ENCODE results near the gene VHLL. TPM values are rescaled to one million over a fixed set of nuclear protein-coding genes. Genes with fewer than 3 reads are reported as not detected.
"Not testable (repeated sequence)": the region's sequence is repeated elsewhere in the genome, so short reads cannot be mapped to it uniquely, and the experiment has no call there.

VHLL gene
- total and polyA plus RNA-seq, 5 donors from 2014 or later, result not detected

DNA sequence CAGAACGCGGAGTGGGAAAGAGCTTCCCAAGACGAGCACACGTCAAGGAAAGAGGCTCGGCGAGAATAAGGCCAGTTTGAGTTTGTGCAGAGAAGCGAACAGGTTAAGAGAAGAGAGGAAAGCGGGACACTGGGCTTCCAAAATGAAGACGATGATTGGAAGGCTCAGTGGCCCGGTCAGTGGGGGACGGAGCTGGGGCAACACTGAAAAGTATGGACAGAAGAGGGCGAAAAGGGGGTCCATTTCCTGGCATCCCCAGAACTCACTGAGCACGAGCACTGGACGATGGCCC, 38.7 kb upstream of the VHLL start:
- H3K4me1 ChIP-seq (ENCODE audit: control insufficient read depth, insufficient read depth, low read length, poor library complexity, severe bottlenecking), result peaks cover 18% of the 10 kb centered on the region
- H3K36me3 ChIP-seq (ENCODE audit: control insufficient read depth, insufficient read depth, low read length), result peaks cover 27% of the 10 kb centered on the region
- Mint-ChIP-seq H3K27ac (peak overlapping the region; percentile 96 to 99 (median 98)), H3K27me3 (no peaks in the 10 kb centered on the region), H3K36me3 (peaks cover 17% of the 10 kb centered on the region), H3K4me3 (peak overlapping the region; percentile 91 to 99 (median 98)), H3K4me1 (peaks cover 14 to 47% (median 37%) of the 10 kb centered on the region in 4 donors), H3K9me3 (no peaks in the 10 kb centered on the region)
- no peaks in the 10 kb centered on the region for H3K27me3 ChIP-seq (ENCODE audit: control insufficient read depth, insufficient read depth, low read length)
- ATAC-seq (ENCODE audit: low read depth in 2 of 2) (no peak), DNase-seq (no peak)
- H3K9me3 ChIP-seq (ENCODE audit: control insufficient read depth in 2 of 2, low read length in 2 of 2), result no peaks in the 10 kb centered on the region
- peak overlapping the region; percentile 94 for H3K4me3 ChIP-seq (ENCODE audit: low read depth, low read length)
- peak overlapping the region; percentile 89 for H3K27ac ChIP-seq (ENCODE audit: insufficient read depth, low read length, poor library complexity, severe bottlenecking)

DNA sequence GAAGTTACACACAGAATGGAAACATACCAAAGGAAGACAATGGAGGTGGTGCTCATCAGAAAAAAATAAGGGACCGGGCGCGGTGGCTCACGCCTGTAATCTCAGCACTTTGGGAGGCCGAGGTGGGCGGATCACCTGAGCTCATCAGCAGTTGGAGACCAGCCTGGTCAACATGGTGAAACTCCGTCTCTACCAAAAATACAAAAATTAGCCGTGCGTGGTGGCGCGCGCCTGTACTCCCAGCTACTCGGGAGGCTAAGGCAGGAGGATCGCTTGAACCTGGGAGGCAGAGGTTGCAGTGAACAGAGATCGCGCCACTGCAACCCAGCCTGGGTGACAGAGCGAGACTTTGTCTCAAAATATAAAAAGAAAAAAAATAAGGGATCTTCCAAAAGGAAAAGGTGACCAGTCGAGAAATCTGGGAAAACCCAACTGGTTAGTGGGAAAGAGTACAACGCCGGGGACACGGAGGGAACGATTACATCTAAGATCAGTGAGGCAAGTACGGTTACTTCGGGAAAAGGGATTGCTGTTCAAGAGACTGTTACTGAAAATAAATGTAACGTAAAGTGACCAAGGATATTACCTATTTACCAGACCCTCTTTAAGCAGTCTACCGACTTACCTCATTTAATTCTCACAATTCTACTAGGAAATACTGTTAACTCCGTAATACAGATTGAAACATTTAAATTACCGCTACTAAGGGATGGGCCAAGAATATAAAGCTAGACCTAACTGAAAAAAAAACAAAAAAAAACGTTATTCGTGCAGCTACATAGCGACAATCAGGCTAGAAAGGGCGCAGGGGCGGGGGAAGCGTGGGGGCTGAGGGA, 38.2 kb upstream of the VHLL start:
- H3K9me3 Mint-ChIP-seq, result no peaks in the 10 kb centered on the region
- Histone ChIP-seq H3K36me3 (ENCODE audit: control insufficient read depth, insufficient read depth, low read length) (peaks cover 32% of the 10 kb centered on the region), H3K9me3 (ENCODE audit: control insufficient read depth in 2 of 2, low read length in 2 of 2) (no peaks in the 10 kb centered on the region), H3K27ac (ENCODE audit: insufficient read depth, low read length, poor library complexity, severe bottlenecking) (peak overlapping the region; percentile 89), H3K4me3 (ENCODE audit: low read depth, low read length) (peak overlapping the region; percentile 94), H3K4me1 (ENCODE audit: control insufficient read depth, insufficient read depth, low read length, poor library complexity, severe bottlenecking) (peaks cover 18% of the 10 kb centered on the region), H3K27me3 (ENCODE audit: control insufficient read depth, insufficient read depth, low read length) (no peaks in the 10 kb centered on the region)
- DNase-seq (no peak), ATAC-seq (ENCODE audit: low read depth in 2 of 2) (no peak)
- H3K27me3 Mint-ChIP-seq, result no peaks in the 10 kb centered on the region
- peak overlapping the region; percentile 91 to 99 (median 98) for H3K4me3 Mint-ChIP-seq
- peak overlapping the region; percentile 96 to 99 (median 98) for H3K27ac Mint-ChIP-seq
- peaks cover 14 to 47% (median 37%) of the 10 kb centered on the region in 4 donors for H3K4me1 Mint-ChIP-seq
- H3K36me3 Mint-ChIP-seq, result peaks cover 17% of the 10 kb centered on the region

DNA sequence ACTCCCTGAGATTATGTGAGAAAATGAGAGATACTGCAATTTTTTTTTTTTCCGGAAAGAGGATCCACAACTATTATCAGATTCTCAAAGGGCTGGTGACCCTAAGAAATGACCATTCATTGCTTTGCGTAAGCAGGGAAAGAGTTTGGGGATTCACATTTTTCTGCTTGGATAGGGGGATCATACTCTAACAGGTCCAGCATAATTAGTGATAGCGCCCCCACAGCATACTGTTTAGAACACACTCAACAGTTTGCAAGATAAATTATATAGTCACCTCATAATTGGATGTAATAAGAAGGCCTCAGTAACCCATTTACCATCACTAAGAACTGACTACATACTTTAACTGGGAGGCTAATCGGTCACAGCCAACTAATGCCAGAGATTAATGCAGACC, 37.1 kb upstream of the VHLL start:
- no peaks in the 10 kb centered on the region for H3K9me3 Mint-ChIP-seq
- Histone ChIP-seq H3K36me3 (ENCODE audit: control insufficient read depth, insufficient read depth, low read length) (peaks cover 40% of the 10 kb centered on the region), H3K4me3 (ENCODE audit: low read depth, low read length) (peak overlapping the region; percentile 94), H3K27ac (ENCODE audit: insufficient read depth, low read length, poor library complexity, severe bottlenecking) (no peak overlapping the region), H3K9me3 (ENCODE audit: control insufficient read depth in 2 of 2, low read length in 2 of 2) (no peaks in the 10 kb centered on the region), H3K4me1 (ENCODE audit: control insufficient read depth, insufficient read depth, low read length, poor library complexity, severe bottlenecking) (peaks cover 18% of the 10 kb centered on the region), H3K27me3 (ENCODE audit: control insufficient read depth, insufficient read depth, low read length) (no peaks in the 10 kb centered on the region)
- no peaks in the 10 kb centered on the region for H3K27me3 Mint-ChIP-seq
- H3K27ac Mint-ChIP-seq, result peak overlapping the region in 2 of 3 donors; percentile 31 to 99
- H3K36me3 Mint-ChIP-seq, result peaks cover 17% of the 10 kb centered on the region
- ATAC-seq (ENCODE audit: low read depth in 2 of 2) (no peak), DNase-seq (peak in 1 of 3 donors; percentile 35)
- peaks cover 14 to 47% (median 37%) of the 10 kb centered on the region in 4 donors for H3K4me1 Mint-ChIP-seq
- peak overlapping the region; percentile 91 to 99 (median 98) for H3K4me3 Mint-ChIP-seq

DNA sequence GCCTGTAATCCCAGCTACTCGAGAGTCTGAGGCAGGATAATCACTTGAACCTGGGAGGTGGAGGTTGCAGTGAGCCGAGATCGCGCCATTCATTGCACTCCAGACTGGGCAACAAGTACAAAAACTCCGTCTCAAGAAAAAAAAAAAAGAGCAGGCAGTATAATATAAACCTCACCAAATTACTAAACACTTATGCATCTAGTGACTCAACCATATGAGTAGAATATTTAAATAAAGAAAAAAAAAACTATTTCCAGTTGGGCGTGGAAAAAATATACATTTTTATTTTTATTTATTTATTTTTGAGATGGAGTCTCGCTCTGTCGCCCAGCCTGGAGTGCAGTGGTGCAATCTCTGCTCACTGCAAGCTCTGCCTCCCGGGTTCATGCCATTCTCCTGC, 24.1 kb upstream of the VHLL start:
- H3K27ac ChIP-seq (ENCODE audit: insufficient read depth, low read length, poor library complexity, severe bottlenecking); ATAC-seq (ENCODE audit: low read depth in 2 of 2); H3K27me3 ChIP-seq (ENCODE audit: control insufficient read depth, insufficient read depth, low read length); H3K27me3 Mint-ChIP-seq; H3K9me3 Mint-ChIP-seq; H3K9me3 ChIP-seq (ENCODE audit: control insufficient read depth in 2 of 2, low read length in 2 of 2); H3K4me3 Mint-ChIP-seq; DNase-seq; H3K4me1 Mint-ChIP-seq; H3K4me3 ChIP-seq (ENCODE audit: low read depth, low read length); H3K27ac Mint-ChIP-seq; H3K4me1 ChIP-seq (ENCODE audit: control insufficient read depth, insufficient read depth, low read length, poor library complexity, severe bottlenecking): not testable (repeated sequence)
- peaks cover 25% of the 10 kb centered on the region for H3K36me3 Mint-ChIP-seq
- H3K36me3 ChIP-seq (ENCODE audit: control insufficient read depth, insufficient read depth, low read length), result peaks cover 61% of the 10 kb centered on the region

DNA sequence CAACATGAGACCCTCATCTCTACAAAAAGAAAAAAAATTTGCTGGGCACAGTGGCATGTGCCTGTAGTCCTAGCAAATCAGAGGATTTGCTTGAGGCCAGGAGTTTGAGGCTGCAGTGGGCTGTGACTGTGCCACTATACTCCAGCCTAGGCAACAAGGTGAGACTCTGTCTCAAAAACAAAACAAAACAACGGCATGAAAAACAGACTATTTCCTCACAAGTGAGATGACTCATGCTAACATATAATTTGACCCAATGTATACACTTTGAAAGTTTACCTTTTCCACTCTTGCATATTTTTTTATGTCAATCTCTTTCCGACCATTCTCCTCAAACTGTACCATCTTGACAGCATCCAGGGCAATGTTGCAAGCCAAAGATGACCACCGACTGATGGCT, 21.5 kb upstream of the VHLL start:
- Histone ChIP-seq H3K4me3 (ENCODE audit: low read depth, low read length) (no peak overlapping the region), H3K27me3 (ENCODE audit: control insufficient read depth, insufficient read depth, low read length) (no peaks in the 10 kb centered on the region), H3K4me1 (ENCODE audit: control insufficient read depth, insufficient read depth, low read length, poor library complexity, severe bottlenecking) (no peaks in the 10 kb centered on the region), H3K9me3 (ENCODE audit: control insufficient read depth in 2 of 2, low read length in 2 of 2) (no peaks in the 10 kb centered on the region), H3K27ac (ENCODE audit: insufficient read depth, low read length, poor library complexity, severe bottlenecking) (no peak overlapping the region), H3K36me3 (ENCODE audit: control insufficient read depth, insufficient read depth, low read length) (peaks cover 85% of the 10 kb centered on the region)
- H3K36me3 Mint-ChIP-seq, result peaks cover 40% of the 10 kb centered on the region
- peak overlapping the region in 1 of 3 donors; percentile 84 for H3K27ac Mint-ChIP-seq
- DNase-seq (no peak), ATAC-seq (ENCODE audit: low read depth in 2 of 2) (no peak)
- H3K9me3 Mint-ChIP-seq, result no peaks in the 10 kb centered on the region
- no peak overlapping the region for H3K4me3 Mint-ChIP-seq
- H3K4me1 Mint-ChIP-seq, result peaks cover 0 to 4% (median 0%) of the 10 kb centered on the region in 4 donors
- H3K27me3 Mint-ChIP-seq, result no peaks in the 10 kb centered on the region

DNA sequence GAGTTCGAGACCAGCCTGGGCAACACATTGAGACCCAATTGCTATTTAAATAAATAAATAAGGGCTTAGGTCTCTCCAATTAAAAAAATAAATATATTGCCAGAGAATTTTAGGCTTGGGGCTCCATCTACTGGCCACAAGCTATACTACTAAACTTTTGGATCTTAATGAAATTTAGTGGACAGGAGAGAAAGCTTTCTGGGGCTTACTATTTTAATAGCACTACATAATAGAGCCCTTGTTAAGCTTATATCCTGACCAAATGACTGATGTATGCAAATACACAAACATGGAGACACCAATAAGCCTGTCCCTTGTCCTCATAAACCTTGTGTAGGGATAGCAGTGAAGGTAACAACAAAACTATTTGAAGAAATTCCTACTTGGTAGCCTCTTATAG, 20.6 kb upstream of the VHLL start:
- H3K36me3 ChIP-seq (ENCODE audit: control insufficient read depth, insufficient read depth, low read length), result peaks cover 89% of the 10 kb centered on the region
- no peak overlapping the region for H3K27ac Mint-ChIP-seq
- peaks cover 0 to 2% (median 0%) of the 10 kb centered on the region in 4 donors for H3K4me1 Mint-ChIP-seq
- no peaks in the 10 kb centered on the region for H3K27me3 ChIP-seq (ENCODE audit: control insufficient read depth, insufficient read depth, low read length)
- no peaks in the 10 kb centered on the region for H3K9me3 Mint-ChIP-seq
- H3K27ac ChIP-seq (ENCODE audit: insufficient read depth, low read length, poor library complexity, severe bottlenecking), result no peak overlapping the region
- no peak overlapping the region for H3K4me3 Mint-ChIP-seq
- no peaks in the 10 kb centered on the region for H3K4me1 ChIP-seq (ENCODE audit: control insufficient read depth, insufficient read depth, low read length, poor library complexity, severe bottlenecking)
- no peaks in the 10 kb centered on the region for H3K27me3 Mint-ChIP-seq
- DNase-seq, result peak in 2 of 3 donors; percentile 29 to 51
- H3K9me3 ChIP-seq (ENCODE audit: control insufficient read depth in 2 of 2, low read length in 2 of 2), result no peaks in the 10 kb centered on the region
- H3K36me3 Mint-ChIP-seq, result peaks cover 41% of the 10 kb centered on the region
- no peak for ATAC-seq (ENCODE audit: low read depth in 2 of 2)
- no peak overlapping the region for H3K4me3 ChIP-seq (ENCODE audit: low read depth, low read length)

DNA sequence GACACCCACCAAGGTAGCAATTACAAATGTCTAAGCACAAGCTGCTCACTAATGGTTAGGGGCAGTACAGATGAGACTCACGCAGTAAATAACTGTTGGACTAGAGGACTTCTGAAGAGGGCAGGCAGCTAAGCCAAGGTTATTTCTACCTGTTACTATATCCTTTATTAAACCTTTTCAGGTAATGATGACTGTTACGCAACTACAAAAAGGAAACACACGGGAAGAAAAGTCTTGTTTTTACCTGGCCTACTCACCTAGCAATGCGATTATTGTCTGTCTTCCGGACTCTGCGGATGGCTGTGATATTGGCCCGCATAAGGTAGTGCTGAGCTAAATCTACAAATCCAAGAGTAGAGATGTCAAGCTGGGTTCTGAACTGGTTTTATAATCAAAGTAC, 17.8 kb upstream of the VHLL start:
- Histone ChIP-seq H3K36me3 (ENCODE audit: control insufficient read depth, insufficient read depth, low read length) (peaks cover 90% of the 10 kb centered on the region), H3K4me3 (ENCODE audit: low read depth, low read length) (no peak overlapping the region), H3K9me3 (ENCODE audit: control insufficient read depth in 2 of 2, low read length in 2 of 2) (no peaks in the 10 kb centered on the region), H3K27me3 (ENCODE audit: control insufficient read depth, insufficient read depth, low read length) (no peaks in the 10 kb centered on the region), H3K4me1 (ENCODE audit: control insufficient read depth, insufficient read depth, low read length, poor library complexity, severe bottlenecking) (no peaks in the 10 kb centered on the region), H3K27ac (ENCODE audit: insufficient read depth, low read length, poor library complexity, severe bottlenecking) (no peak overlapping the region)
- H3K4me1 Mint-ChIP-seq, result peaks cover 0 to 2% (median 0%) of the 10 kb centered on the region in 4 donors
- H3K9me3 Mint-ChIP-seq, result no peaks in the 10 kb centered on the region
- H3K4me3 Mint-ChIP-seq, result no peak overlapping the region
- H3K27me3 Mint-ChIP-seq, result no peaks in the 10 kb centered on the region
- ATAC-seq (ENCODE audit: low read depth in 2 of 2), result no peak
- no peak overlapping the region for H3K27ac Mint-ChIP-seq
- DNase-seq, result no peak
- peaks cover 41% of the 10 kb centered on the region for H3K36me3 Mint-ChIP-seq

DNA sequence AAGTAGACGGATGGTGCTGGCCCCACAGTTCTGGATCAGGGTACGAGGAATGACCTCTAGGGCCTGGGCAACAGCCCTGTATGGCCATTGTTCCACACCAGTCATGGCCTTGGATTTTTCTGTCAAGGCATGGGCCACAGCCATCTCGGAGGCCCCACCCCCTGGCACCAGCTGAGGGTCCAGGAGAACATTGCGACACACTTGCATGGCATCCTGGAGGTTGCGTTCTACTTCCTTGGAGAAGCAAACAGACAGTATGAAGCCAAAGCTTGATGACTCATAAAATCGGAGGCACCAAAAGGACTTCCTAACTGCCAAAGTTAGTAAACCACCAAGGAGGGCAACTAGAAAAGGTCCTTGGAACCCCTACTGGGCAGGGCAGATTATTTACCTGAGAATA, 11.9 kb upstream of the VHLL start:
- ATAC-seq (ENCODE audit: low read depth in 2 of 2), result no peak
- H3K36me3 Mint-ChIP-seq, result peaks cover 25% of the 10 kb centered on the region
- no peak for DNase-seq
- H3K9me3 Mint-ChIP-seq, result no peaks in the 10 kb centered on the region
- no peaks in the 10 kb centered on the region for H3K9me3 ChIP-seq (ENCODE audit: control insufficient read depth in 2 of 2, low read length in 2 of 2)
- H3K4me3 Mint-ChIP-seq, result no peak overlapping the region
- no peak overlapping the region for H3K27ac ChIP-seq (ENCODE audit: insufficient read depth, low read length, poor library complexity, severe bottlenecking)
- H3K36me3 ChIP-seq (ENCODE audit: control insufficient read depth, insufficient read depth, low read length), result peaks cover 76% of the 10 kb centered on the region
- H3K27me3 ChIP-seq (ENCODE audit: control insufficient read depth, insufficient read depth, low read length), result no peaks in the 10 kb centered on the region
- H3K4me1 ChIP-seq (ENCODE audit: control insufficient read depth, insufficient read depth, low read length, poor library complexity, severe bottlenecking), result no peaks in the 10 kb centered on the region
- no peak overlapping the region for H3K4me3 ChIP-seq (ENCODE audit: low read depth, low read length)
- no peaks in the 10 kb centered on the region for H3K27me3 Mint-ChIP-seq
- no peak overlapping the region for H3K27ac Mint-ChIP-seq
- H3K4me1 Mint-ChIP-seq, result peaks cover 0 to 3% (median 0%) of the 10 kb centered on the region in 4 donors
